Transverse colon (tissue), 4 donors: ENCODE measurements around the gene REG4.

ENCODE experiments used
- CTCF ChIP-seq, 5 experiments: fragments of 200-600 bp in 3 of 5; fragments of 450-650 bp in 2 of 5; sonication (generic) in 3 of 5; IDR thresholded peaks; 1 replicate in 2 of 5; 2 replicates in 3 of 5; pipeline ENCODE4 v1.5.1; 2016 to 2017; ENCODE audit warnings: antibody characterized with exemption in 5 of 5, inconsistent platforms in 3 of 5, mild to moderate bottlenecking in 2 of 5, moderate library complexity in 1 of 5
- POLR2AphosphoS5 ChIP-seq, 3 donors: sonication (generic); formaldehyde crosslinking; IDR thresholded peaks; one replicate each; pipeline ENCODE4 v1.6.1; 2016; ENCODE audit warnings: antibody characterized with exemption in 3 of 3

- TF ChIP-seq CTCF (IDR thresholded peaks at IDR 0.05): no peak
- no peak for TF ChIP-seq POLR2AphosphoS5 (IDR thresholded peaks at IDR 0.05)
Observed at GRCh38 chr1:119771016-119771415, 40.2 kb downstream of the REG4 start.
